H9 (cell line): ENCODE data around the gene TNFRSF6B. TPM values are rescaled to one million over a fixed set of nuclear protein-coding genes. Genes with fewer than 3 reads are reported as not detected.

Source experiments
- DNase-seq: peaks from one replicate; pipeline ENCODE4 v3.0.0-alpha.2; 2017
- H2AFZ ChIP-seq: one replicate; pipeline ENCODE4 v1.6.1; 2013; ENCODE audit warnings: mild to moderate bottlenecking, low read length, control low read depth, moderate library complexity
- H2AK5ac ChIP-seq: 2 replicates; pipeline ENCODE4 v1.6.1; 2013; ENCODE audit warnings: low read length, control low read depth, mixed read lengths; ENCODE audit not compliant: insufficient read length
- H2BK120ac ChIP-seq: one replicate; pipeline ENCODE4 v1.6.1; 2013; ENCODE audit warnings: low read depth, mild to moderate bottlenecking, low read length, control low read depth, inconsistent platforms; ENCODE audit not compliant: poor library complexity, severe bottlenecking
- H2BK12ac ChIP-seq: 2 replicates; pipeline ENCODE4 v1.6.1; 2013; ENCODE audit warnings: low read length, control low read depth, mixed read lengths, low read depth; ENCODE audit not compliant: insufficient read length
- H2BK15ac ChIP-seq: 2 replicates; pipeline ENCODE4 v1.6.1; 2013; ENCODE audit warnings: low read depth, low read length, control low read depth
- H2BK20ac ChIP-seq: one replicate; pipeline ENCODE4 v1.6.1; 2013; ENCODE audit warnings: low read depth, mild to moderate bottlenecking, low read length, control low read depth, inconsistent platforms; ENCODE audit not compliant: poor library complexity, severe bottlenecking
- H2BK5ac ChIP-seq: 2 replicates; pipeline ENCODE4 v1.6.1; 2013; ENCODE audit warnings: low read length, control low read depth, mixed read lengths; ENCODE audit not compliant: insufficient read length
- H3K14ac ChIP-seq: 2 replicates; pipeline ENCODE4 v1.6.1; 2013; ENCODE audit warnings: low read length, control low read depth; ENCODE audit not compliant: insufficient read depth
- H3K18ac ChIP-seq: 2 replicates; pipeline ENCODE4 v1.6.1; 2013; ENCODE audit warnings: low read depth, mild to moderate bottlenecking, mixed read lengths, low read length, control low read depth; ENCODE audit not compliant: insufficient read length
- H3K23ac ChIP-seq: 2 replicates; pipeline ENCODE4 v1.6.1; 2013; ENCODE audit warnings: low read length, control low read depth, mixed read lengths, low read depth; ENCODE audit not compliant: insufficient read length
- H3K23me2 ChIP-seq: 2 replicates; pipeline ENCODE4 v1.6.1; 2013; ENCODE audit warnings: low read depth, mild to moderate bottlenecking, mixed read lengths, low read length, control low read depth; ENCODE audit not compliant: insufficient read length, poor library complexity, severe bottlenecking
- H3K27ac ChIP-seq: 2 replicates; pipeline ENCODE4 v1.5.1; 2013; ENCODE audit warnings: low read length, control low read depth, mixed read lengths, low read depth; ENCODE audit not compliant: insufficient read length
- H3K27me3 ChIP-seq: 2 replicates; pipeline ENCODE4 v1.6.1; 2013; ENCODE audit warnings: low read length, control low read depth, inconsistent platforms; ENCODE audit not compliant: insufficient read depth
- H3K4ac ChIP-seq: 2 replicates; pipeline ENCODE4 v1.6.1; 2013; ENCODE audit warnings: low read depth, mild to moderate bottlenecking, control low read depth, inconsistent platforms, low read length, moderate library complexity
- H3K4me1 ChIP-seq: 2 replicates; pipeline ENCODE4 v1.6.1; 2013; ENCODE audit warnings: low read length, control low read depth, inconsistent platforms; ENCODE audit not compliant: insufficient read depth
- H3K4me2 ChIP-seq: 2 replicates; pipeline ENCODE4 v1.6.1; 2013; ENCODE audit warnings: low read length, control low read depth, mixed read lengths; ENCODE audit not compliant: insufficient read length, insufficient read depth
- H3K56ac ChIP-seq: 2 replicates; pipeline ENCODE4 v1.6.1; 2013; ENCODE audit warnings: low read depth, mild to moderate bottlenecking, mixed read lengths, low read length, control low read depth; ENCODE audit not compliant: insufficient read length
- H3K79me1 ChIP-seq: 2 replicates; pipeline ENCODE4 v1.6.1; 2013; ENCODE audit warnings: low read depth, mild to moderate bottlenecking, moderate library complexity, low read length, control low read depth, inconsistent platforms; ENCODE audit not compliant: insufficient read depth, poor library complexity, severe bottlenecking
- H3K79me2 ChIP-seq: 2 replicates; pipeline ENCODE4 v1.6.1; 2013; ENCODE audit warnings: low read length, control low read depth, inconsistent platforms; ENCODE audit not compliant: insufficient read depth
- H3K9ac ChIP-seq: 2 replicates; pipeline ENCODE4 v1.6.1; 2013; ENCODE audit warnings: low read length, control low read depth, mixed read lengths; ENCODE audit not compliant: insufficient read length; ENCODE audit errors: extremely low read depth
- H3K9me3 ChIP-seq: one replicate; pipeline ENCODE4 v1.6.1; 2013; ENCODE audit warnings: low read depth, low read length, inconsistent platforms; ENCODE audit not compliant: control insufficient read depth
- H3T11ph ChIP-seq: one replicate; pipeline ENCODE4 v1.6.1; 2013; ENCODE audit warnings: mild to moderate bottlenecking, low read length, control low read depth, inconsistent platforms
- H4K20me1 ChIP-seq: one replicate; pipeline ENCODE4 v1.6.1; 2013; ENCODE audit not compliant: control insufficient read depth, insufficient read length, insufficient read depth
- H4K5ac ChIP-seq: 2 replicates; pipeline ENCODE4 v1.6.1; 2013; ENCODE audit warnings: low read depth, mild to moderate bottlenecking, mixed read lengths, low read length, control low read depth; ENCODE audit not compliant: insufficient read length
- H4K8ac ChIP-seq: replicated peaks from 2 replicates; pipeline ENCODE4 v1.6.1; 2013; ENCODE audit warnings: low read length, control low read depth, mixed read lengths, low read depth; ENCODE audit not compliant: insufficient read length
- H4K91ac ChIP-seq: 2 replicates; pipeline ENCODE4 v1.6.1; 2013; ENCODE audit warnings: low read depth, mild to moderate bottlenecking, moderate library complexity, mixed read lengths, low read length, control low read depth; ENCODE audit not compliant: insufficient read length
- H3K27ac Mint-ChIP-seq, 3 experiments: 2 replicates in 2 of 3; 3 replicates in 1 of 3; pipeline ENCODE4 v1.8.0; 2020 to 2021; ENCODE audit warnings: mixed read lengths in 3 of 3, mild to moderate bottlenecking in 1 of 3, moderate library complexity in 1 of 3
- H3K27me3 Mint-ChIP-seq: 2 replicates; pipeline ENCODE4 v1.8.0; 2021; ENCODE audit warnings: low read depth, mild to moderate bottlenecking, moderate library complexity, mixed read lengths
- H3K36me3 Mint-ChIP-seq, 3 experiments: 2 replicates in 2 of 3; 3 replicates in 1 of 3; pipeline ENCODE4 v1.8.0; 2020 to 2021; ENCODE audit warnings: low read depth in 3 of 3, mixed read lengths in 3 of 3; ENCODE audit not compliant: insufficient read depth in 1 of 3
- H3K4me1 Mint-ChIP-seq, 2 experiments: 2 replicates each; pipeline ENCODE4 v1.8.0; 2020; ENCODE audit warnings: mixed read lengths in 2 of 2
- H3K4me3 Mint-ChIP-seq, 2 experiments: 2 replicates in 1 of 2; 3 replicates in 1 of 2; pipeline ENCODE4 v1.8.0; 2020 to 2021; ENCODE audit warnings: mild to moderate bottlenecking in 2 of 2, mixed read lengths in 2 of 2, moderate library complexity in 1 of 2
- H3K9me3 Mint-ChIP-seq, 2 experiments: 2 replicates in 1 of 2; 3 replicates in 1 of 2; pipeline ENCODE4 v1.8.0; 2020; ENCODE audit warnings: mild to moderate bottlenecking in 2 of 2, mixed read lengths in 2 of 2, moderate library complexity in 1 of 2
- CTCF ChIP-seq: fragments of 200-600 bp; sonication (generic); conservative IDR thresholded peaks from 3 replicates; pipeline ENCODE4 v1.8.0; 2021; ENCODE audit warnings: antibody characterized with exemption, mild to moderate bottlenecking
- WGBS: extraction: QIAGEN DNeasy Blood & Tissue Kit; methylation state at CpG from one replicate; pipeline ENCODE4 v1.1.7; 2013; ENCODE audit warnings: missing lambda C conversion rate, low lambda C conversion rate, mixed read lengths; ENCODE audit not compliant: insufficient read length; ENCODE audit errors: extremely low coverage; 5-methylcytosine and 5-hydroxymethylcytosine counted together
- total RNA-seq: library from RNA; stranded (reverse); gene quantifications from 2 replicates; pipeline ENCODE4 v1.2.1, GENCODE V29; 2021

TNFRSF6B gene
- total RNA-seq, 1 experiment from 2014 or later = not detected

DNA sequence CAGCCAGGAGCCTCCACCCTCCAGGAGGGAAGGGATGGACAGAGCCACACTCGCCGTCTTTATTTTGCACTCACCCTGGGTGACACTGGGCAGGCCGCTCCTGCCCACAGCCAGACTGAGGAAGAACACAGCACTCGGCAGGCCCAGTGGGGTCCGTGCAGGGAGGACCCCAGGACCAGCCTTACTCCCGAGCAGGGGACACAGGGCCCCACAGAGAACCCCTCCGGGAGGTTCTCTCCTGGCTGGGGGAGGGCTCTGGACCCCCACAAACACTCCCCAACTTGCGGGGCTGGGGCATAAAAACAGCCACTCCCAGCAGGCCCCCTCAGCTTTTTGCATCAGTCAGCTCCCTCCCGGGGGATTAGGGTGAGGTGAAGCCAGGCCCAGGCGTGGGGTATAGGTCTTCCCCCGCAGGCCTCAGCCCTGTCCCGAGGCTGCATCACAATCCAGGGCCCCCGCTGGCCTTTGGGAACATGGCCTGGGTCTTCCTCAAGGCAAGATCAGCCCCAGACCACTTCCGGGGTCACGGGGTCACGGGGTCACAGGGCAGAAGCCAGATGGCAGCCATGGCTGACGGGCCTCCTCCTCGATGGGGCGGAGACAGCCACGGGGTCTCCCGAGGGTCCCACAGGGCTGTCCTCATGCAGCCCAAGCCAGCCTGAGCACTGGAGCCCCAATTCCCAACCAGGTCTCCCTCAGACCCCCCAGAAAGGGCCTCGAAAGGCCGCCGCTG is 3.2 kb downstream of the TNFRSF6B start:
- no peak overlapping the region for H2BK15ac ChIP-seq
- H2BK5ac ChIP-seq = no peak overlapping the region
- H3K79me2 ChIP-seq = no peaks in the 10 kb centered on the region
- no peak overlapping the region for H3K27ac ChIP-seq
- no peaks in the 10 kb centered on the region for H3K9me3 ChIP-seq
- no peak overlapping the region for H3K4me2 ChIP-seq
- no peak overlapping the region for H3T11ph ChIP-seq
- no peak overlapping the region for H3K23ac ChIP-seq
- no peak overlapping the region for H3K56ac ChIP-seq
- H3K18ac ChIP-seq = no peak overlapping the region
- H3K14ac ChIP-seq = no peak overlapping the region
- H2AK5ac ChIP-seq = no peak overlapping the region
- H2AFZ ChIP-seq = no peak overlapping the region
- H3K23me2 ChIP-seq = peaks cover 4% of the 10 kb centered on the region
- no peak overlapping the region for H2BK12ac ChIP-seq
- H4K20me1 ChIP-seq = no peaks in the 10 kb centered on the region
- no peak overlapping the region for H2BK120ac ChIP-seq
- no peaks in the 10 kb centered on the region for H3K9me3 Mint-ChIP-seq
- no CpG with 5 or more reads among the region's 24 CpGs for WGBS
- H3K27me3 ChIP-seq = no peaks in the 10 kb centered on the region
- no peaks in the 10 kb centered on the region for H3K4me1 ChIP-seq
- H3K4me1 Mint-ChIP-seq = peaks cover 2 to 10% of the 10 kb centered on the region in 2 experiments
- no peak overlapping the region for H2BK20ac ChIP-seq
- TF ChIP-seq CTCF = no peak
- H3K4me3 Mint-ChIP-seq = no peak overlapping the region
- H4K91ac ChIP-seq = no peak overlapping the region
- peak; percentile 26 for DNase-seq
- H3K9ac ChIP-seq = no peak overlapping the region
- peaks cover 3% of the 10 kb centered on the region; the same call in 1 of the 2 replicates for H3K27me3 Mint-ChIP-seq
- H3K4ac ChIP-seq = no peak overlapping the region
- H3K27ac Mint-ChIP-seq = 0 out of 7 replicates have a peak overlapping the region, but pooled peaks of 1 of the 3 experiments have one; percentile 49
- no peak overlapping the region for H4K8ac ChIP-seq
- no peaks in the 10 kb centered on the region for H3K79me1 ChIP-seq
- H4K5ac ChIP-seq = no peak overlapping the region
- H3K36me3 Mint-ChIP-seq = peaks cover 0 to 6% (median 2%) of the 10 kb centered on the region in 3 experiments; a peak in 4 of 7 replicates
